Calu3 (cell line): ENCODE data around the gene RNU1-3. TPM values are rescaled to one million over a fixed set of nuclear protein-coding genes. Genes with fewer than 3 reads are reported as not detected.
"Not testable (repeated sequence)": the region's sequence is repeated elsewhere in the genome, so short reads cannot be mapped to it uniquely, and the experiment has no call there.

Experiments
- Bru-seq: library from RNA; stranded (reverse); fragments of 400-500 nt; gene quantifications from one replicate; lab custom pipeline; 2021; lab: Mats Ljungman, UMichigan
- BruChase-seq, 2 experiments: library from RNA; stranded (reverse); fragments of 400-500 nt; gene quantifications; one replicate each; lab custom pipeline; 2021; lab: Mats Ljungman, UMichigan
- BruUV-seq: library from RNA; stranded (reverse); fragments of 400-500 nt; replicated peaks from 2 replicates; lab custom pipeline; 2021; lab: Mats Ljungman, UMichigan
- CTCF ChIA-PET: fragments of 300-600 bp; sonication (Branson Sonifier 250); formaldehyde crosslinking; loops from one replicate; lab custom pipeline; 2022; ENCODE audit warnings: antibody characterized with exemption; lab: Charles Lee
- DNase-seq: peaks from one replicate; pipeline ENCODE4 v3.0.0; 2022
- H3K27ac Mint-ChIP-seq: one replicate; pipeline ENCODE4 v1.8.0; 2022; ENCODE audit warnings: mixed read lengths; ENCODE audit not compliant: unreplicated experiment
- H3K27me3 Mint-ChIP-seq: one replicate; pipeline ENCODE4 v1.8.0; 2022; ENCODE audit warnings: mixed read lengths; ENCODE audit not compliant: unreplicated experiment
- H3K36me3 Mint-ChIP-seq: one replicate; pipeline ENCODE4 v1.8.0; 2022; ENCODE audit warnings: mild to moderate bottlenecking, moderate library complexity, mixed read lengths; ENCODE audit not compliant: insufficient read depth, unreplicated experiment
- H3K4me1 Mint-ChIP-seq: one replicate; pipeline ENCODE4 v1.8.0; 2022; ENCODE audit warnings: mild to moderate bottlenecking, low read depth, mixed read lengths; ENCODE audit not compliant: unreplicated experiment
- H3K4me3 Mint-ChIP-seq: one replicate; pipeline ENCODE4 v1.8.0; 2022; ENCODE audit warnings: mild to moderate bottlenecking, low read depth, moderate library complexity, mixed read lengths; ENCODE audit not compliant: unreplicated experiment
- H3K9me3 Mint-ChIP-seq: one replicate; pipeline ENCODE4 v1.8.0; 2022; ENCODE audit warnings: low read depth, mixed read lengths; ENCODE audit not compliant: unreplicated experiment
- intact Hi-C: fragments of 100-400 bp; cut with micrococcal nuclease; formaldehyde crosslinking; loops from one replicate; pipeline ENCODE4 v1.10.0; 2022; ENCODE audit not compliant: unreplicated experiment
- long read RNA-seq: library from polyadenylated mRNA; stranded (forward); transcript quantifications from one replicate; pipeline ENCODE4 v2.0.0, GENCODE V29; 2022
- total RNA-seq: library from RNA; stranded (reverse); gene quantifications from 2 replicates; pipeline ENCODE4 v1.2.3, GENCODE V29; 2022

The RNU1-3 gene
- total RNA-seq = 1,678 and 1,905 TPM in 2 replicates
- Bru-seq, nascent RNA = not detected
- not detected for BruChase-seq, experiment 1, labeled RNA remaining after a 6-hour chase
- BruChase-seq, experiment 2, labeled RNA remaining after a 2-hour chase = not detected
- long read RNA-seq = 0 reads

- BruUV-seq = TSS peak; percentile 99
- H3K4me1 Mint-ChIP-seq, H3K36me3 Mint-ChIP-seq, H3K4me3 Mint-ChIP-seq, CTCF ChIA-PET, intact Hi-C loops, H3K27ac Mint-ChIP-seq, H3K27me3 Mint-ChIP-seq, H3K9me3 Mint-ChIP-seq, DNase-seq: not testable (repeated sequence)
Measured at GRCh38 chr1:16666502-16667413, at the start of gene RNU1-3. TSS of gene RNU1-3 (minus strand) at chr1:16666948.

- intact Hi-C loops, CTCF ChIA-PET, H3K4me3 Mint-ChIP-seq, H3K36me3 Mint-ChIP-seq, BruUV-seq, H3K27ac Mint-ChIP-seq, DNase-seq, H3K9me3 Mint-ChIP-seq: not testable (repeated sequence)
- Mint-ChIP-seq H3K4me1 (peaks cover 11% of the 10 kb centered on the region), H3K27me3 (peaks cover 21% of the 10 kb centered on the region)
Measured at GRCh38 chr1:16713480-16713879, 46.7 kb upstream of the RNU1-3 start.

GRCh38 chr1:16712984-16713383, 46.2 kb upstream of the RNU1-3 start:
- H3K4me3 Mint-ChIP-seq, BruUV-seq, H3K36me3 Mint-ChIP-seq, CTCF ChIA-PET, H3K9me3 Mint-ChIP-seq, DNase-seq, H3K27ac Mint-ChIP-seq, intact Hi-C loops: not testable (repeated sequence)
- Mint-ChIP-seq H3K27me3 (peaks cover 18% of the 10 kb centered on the region), H3K4me1 (peaks cover 11% of the 10 kb centered on the region)

- H3K4me1 Mint-ChIP-seq, BruUV-seq, H3K36me3 Mint-ChIP-seq, DNase-seq, CTCF ChIA-PET, intact Hi-C loops, H3K27ac Mint-ChIP-seq, H3K4me3 Mint-ChIP-seq, H3K9me3 Mint-ChIP-seq: not testable (repeated sequence)
- H3K27me3 Mint-ChIP-seq = peaks cover 14% of the 10 kb centered on the region
Measured at GRCh38 chr1:16712582-16712981, 45.8 kb upstream of the RNU1-3 start.

- H3K4me1 Mint-ChIP-seq, H3K27ac Mint-ChIP-seq, BruUV-seq, H3K9me3 Mint-ChIP-seq, H3K27me3 Mint-ChIP-seq, DNase-seq, CTCF ChIA-PET, H3K36me3 Mint-ChIP-seq, H3K4me3 Mint-ChIP-seq, intact Hi-C loops: not testable (repeated sequence)
Measured at GRCh38 chr1:16712131-16712530, 45.4 kb upstream of the RNU1-3 start.

- H3K36me3 Mint-ChIP-seq, intact Hi-C loops, H3K4me3 Mint-ChIP-seq, H3K27ac Mint-ChIP-seq, CTCF ChIA-PET, BruUV-seq, DNase-seq, H3K4me1 Mint-ChIP-seq, H3K9me3 Mint-ChIP-seq, H3K27me3 Mint-ChIP-seq: not testable (repeated sequence)
Measured at GRCh38 chr1:16710618-16711017, 43.9 kb upstream of the RNU1-3 start.

GRCh38 chr1:16709659-16710087, 42.9 kb upstream of the RNU1-3 start:
- H3K4me3 Mint-ChIP-seq, H3K4me1 Mint-ChIP-seq, H3K27me3 Mint-ChIP-seq, H3K36me3 Mint-ChIP-seq, DNase-seq, BruUV-seq, H3K9me3 Mint-ChIP-seq, H3K27ac Mint-ChIP-seq, CTCF ChIA-PET, intact Hi-C loops: not testable (repeated sequence)

GRCh38 chr1:16708704-16709103, 42.0 kb upstream of the RNU1-3 start:
- intact Hi-C loops, H3K27me3 Mint-ChIP-seq, H3K4me1 Mint-ChIP-seq, BruUV-seq, H3K27ac Mint-ChIP-seq, H3K36me3 Mint-ChIP-seq, DNase-seq, H3K4me3 Mint-ChIP-seq, H3K9me3 Mint-ChIP-seq: not testable (repeated sequence)
- CTCF ChIA-PET = interaction anchor here (0.6 kb wide), 1 partner anchor 639 kb away, joined by 3 read pairs; no protein-coding TSS in a partner anchor

- H3K36me3 Mint-ChIP-seq, intact Hi-C loops, BruUV-seq, H3K27ac Mint-ChIP-seq, H3K27me3 Mint-ChIP-seq, DNase-seq, H3K9me3 Mint-ChIP-seq, H3K4me1 Mint-ChIP-seq: not testable (repeated sequence)
- H3K4me3 Mint-ChIP-seq = peak overlapping the region; percentile 62
- CTCF ChIA-PET = interaction anchor here (0.6 to 1.5 kb wide), 2 partner anchors 14 to 614 kb away, joined by 5 to 8 read pairs; no protein-coding TSS in a partner anchor
Measured at GRCh38 chr1:16707130-16708093, 40.7 kb upstream of the RNU1-3 start.
